GM18868 (cell line): Measurements from ENCODE around the gene ARHGEF10L.

ENCODE experiments used
- ATAC-seq: cut with Tn5 transposase; IDR thresholded peaks from one replicate; pipeline ENCODE4 v1.9.1; 2021; ENCODE audit warnings: mild to moderate bottlenecking, moderate library complexity; ENCODE audit not compliant: unreplicated experiment

The ARHGEF10L gene

DNA sequence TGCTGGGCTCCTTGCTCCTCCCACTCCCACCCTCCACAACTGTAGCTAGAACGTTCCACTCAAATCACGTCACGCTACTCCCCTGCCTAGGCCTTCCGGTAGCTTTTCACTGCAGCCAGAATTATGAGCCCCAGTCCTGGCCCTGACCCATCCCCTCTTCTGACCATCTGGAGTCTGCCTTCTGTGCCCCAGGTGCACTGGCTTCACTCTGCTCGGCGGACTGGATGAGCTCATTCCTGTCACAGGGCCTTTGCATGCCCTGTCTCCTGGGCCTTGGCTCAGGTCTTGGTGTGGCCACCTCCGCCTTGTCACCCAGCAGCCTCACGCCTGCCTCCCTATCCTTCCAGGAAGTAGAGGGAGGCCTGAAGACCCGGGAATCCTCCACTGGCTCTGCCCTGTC is 153.1 kb downstream of the ARHGEF10L start:
- ATAC-seq: no peak

DNA sequence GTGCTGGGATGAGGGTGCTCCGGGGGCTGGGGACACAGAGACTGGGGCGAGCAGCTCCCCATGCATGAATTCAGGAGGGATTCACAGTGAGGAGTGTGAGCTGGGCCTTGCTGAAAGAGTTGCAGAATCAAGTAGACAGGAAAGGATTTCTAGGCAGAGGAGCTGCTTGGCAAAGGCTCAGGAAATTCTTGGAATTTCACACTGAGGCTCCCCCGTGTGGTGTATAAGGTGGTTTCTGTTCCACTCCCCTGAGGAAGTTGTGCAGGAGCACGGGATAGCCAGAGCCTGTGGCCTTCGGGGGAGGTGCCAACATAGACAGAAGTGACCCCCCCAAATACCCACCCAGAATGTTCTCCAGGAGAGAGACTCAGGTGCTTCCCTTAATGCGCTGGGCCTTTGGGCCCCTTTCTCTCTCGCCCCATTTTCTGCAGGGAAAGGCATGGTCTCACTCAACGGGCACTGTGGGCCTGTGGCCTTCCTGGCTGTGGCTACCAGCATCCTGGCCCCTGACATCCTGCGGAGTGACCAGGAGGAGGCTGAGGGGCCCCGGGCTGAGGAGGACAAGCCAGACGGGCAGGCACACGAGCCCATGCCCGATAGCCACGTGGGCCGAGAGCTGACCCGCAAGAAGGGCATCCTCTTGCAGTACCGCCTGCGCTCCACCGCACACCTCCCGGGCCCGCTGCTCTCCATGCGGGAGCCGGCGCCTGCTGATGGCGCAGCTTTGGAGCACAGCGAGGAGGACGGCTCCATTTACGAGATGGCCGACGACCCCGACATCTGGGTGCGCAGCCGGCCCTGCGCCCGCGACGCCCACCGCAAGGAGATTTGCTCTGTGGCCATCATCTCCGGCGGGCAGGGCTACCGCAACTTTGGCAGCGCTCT is 157.2 kb downstream of the ARHGEF10L start:
- no peak for ATAC-seq

DNA sequence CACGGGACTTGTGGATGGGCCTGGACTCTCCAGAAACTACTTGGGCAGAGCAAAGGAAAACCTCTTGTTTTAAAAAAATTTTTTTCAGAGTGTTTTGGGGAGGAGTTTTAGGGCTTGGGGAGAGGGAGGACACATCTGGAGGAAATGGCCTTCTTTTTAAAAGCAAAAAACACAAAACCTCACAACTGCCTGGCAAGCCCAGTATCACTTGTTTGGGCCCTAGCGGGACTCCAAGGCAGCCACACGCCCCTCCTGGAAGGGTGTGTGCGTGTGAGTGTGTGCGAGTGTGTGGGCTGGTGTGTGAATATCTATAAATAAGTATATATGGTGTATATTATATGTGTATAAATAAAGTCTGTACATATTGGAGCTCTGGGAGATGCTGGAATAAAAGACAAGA is 158.0 kb downstream of the ARHGEF10L start:
- no peak for ATAC-seq

DNA sequence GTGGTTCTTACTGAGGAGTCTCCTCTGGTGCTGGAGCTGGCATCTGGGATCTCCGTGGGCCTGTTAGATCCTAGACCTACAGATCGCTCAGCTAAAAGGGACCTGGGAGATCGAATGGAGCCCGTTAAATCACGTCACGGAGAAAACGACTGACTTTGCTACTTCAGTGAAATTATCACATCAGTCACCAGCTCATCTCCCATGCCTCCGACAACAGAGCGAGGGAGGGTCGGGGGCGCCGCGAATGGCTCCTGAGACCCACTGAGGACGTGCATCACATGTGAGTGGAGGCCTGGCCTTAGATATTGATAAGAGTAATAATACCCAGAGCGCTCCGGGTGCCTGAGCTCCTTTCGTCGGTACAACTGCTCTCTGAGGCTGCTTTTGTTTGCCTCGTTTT is 160.1 kb downstream of the ARHGEF10L start:
- ATAC-seq: no peak

DNA sequence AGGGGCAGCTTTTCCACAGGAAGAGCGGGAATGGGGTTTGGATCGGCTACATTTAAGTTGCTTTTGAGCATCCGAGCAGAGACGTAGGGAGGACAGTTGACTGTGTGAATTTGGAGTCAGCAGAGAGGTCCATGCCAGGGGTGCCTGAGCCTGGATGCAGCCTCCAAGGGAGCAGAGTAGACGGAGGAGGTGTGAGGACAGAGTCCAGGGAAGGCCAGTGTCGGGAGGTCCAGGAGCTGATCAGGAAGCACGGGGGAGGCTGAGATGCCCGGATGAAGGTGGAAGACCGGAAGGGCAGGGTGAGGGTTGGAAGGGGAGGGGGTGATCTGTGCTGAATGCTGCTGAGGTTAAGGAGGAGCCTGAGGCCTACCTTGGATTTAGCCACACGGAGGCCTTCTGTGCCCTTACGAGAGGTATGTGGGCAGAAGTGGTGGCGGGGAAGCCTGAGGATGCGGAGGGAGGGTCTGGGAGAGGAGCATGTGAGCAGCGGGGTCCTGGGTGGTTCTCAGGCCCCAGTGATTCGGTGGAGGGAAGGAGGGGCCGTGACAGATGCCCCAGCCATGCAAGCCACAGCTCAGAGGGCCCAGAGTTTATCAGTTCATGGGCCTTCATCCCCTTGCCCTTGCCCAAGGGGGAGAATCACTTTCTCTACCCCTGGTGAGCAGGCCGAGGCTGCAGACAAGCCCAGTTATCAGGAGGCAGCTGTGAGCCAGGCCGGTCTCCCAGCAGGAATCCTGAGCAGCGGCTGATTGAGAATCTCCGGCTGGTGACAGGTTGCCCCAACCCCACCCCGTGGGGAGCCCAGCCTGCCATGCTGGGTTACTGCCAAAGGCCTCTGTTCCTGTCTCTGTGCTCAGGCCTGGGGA is 161.7 kb downstream of the ARHGEF10L start:
- no peak for ATAC-seq

DNA sequence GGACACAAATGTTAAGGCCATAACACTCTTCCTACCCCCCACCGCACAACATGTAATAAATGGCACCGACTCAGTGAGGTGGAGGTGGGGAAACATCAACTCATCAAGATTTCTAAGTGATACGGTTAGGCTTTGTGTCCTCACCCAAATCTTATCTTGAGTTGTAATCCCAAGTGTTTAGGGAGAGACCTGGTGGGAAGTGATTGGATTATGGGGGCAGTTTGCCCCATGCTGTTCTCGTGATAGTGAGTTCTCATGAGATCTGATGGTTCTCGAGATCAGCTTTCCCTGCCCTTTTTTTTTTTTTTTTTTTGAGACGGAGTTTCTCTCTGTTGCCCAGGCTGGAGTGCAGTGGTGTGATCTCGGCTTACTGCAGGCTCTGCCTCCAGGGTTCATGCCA is 164.7 kb downstream of the ARHGEF10L start:
- ATAC-seq: no peak

DNA sequence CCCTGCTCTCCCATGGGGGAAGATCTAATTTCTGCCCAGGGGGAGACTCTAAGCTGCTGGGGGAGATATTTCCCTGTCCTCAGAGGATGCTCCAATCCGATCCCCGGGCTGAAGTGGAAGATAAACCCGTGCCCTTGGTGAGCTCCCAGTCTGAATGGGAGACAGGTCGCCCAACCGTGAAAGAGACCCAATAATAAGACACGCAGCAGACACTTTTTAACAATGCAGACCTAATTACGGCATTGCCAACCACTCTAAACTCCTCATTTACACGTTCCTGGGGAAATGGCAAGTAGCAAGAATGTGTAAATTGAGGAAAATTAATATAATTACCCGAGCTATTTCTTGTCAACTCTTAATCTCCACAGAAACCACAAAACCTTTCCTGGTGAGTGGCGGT is 166.9 kb downstream of the ARHGEF10L start:
- ATAC-seq: no peak

DNA sequence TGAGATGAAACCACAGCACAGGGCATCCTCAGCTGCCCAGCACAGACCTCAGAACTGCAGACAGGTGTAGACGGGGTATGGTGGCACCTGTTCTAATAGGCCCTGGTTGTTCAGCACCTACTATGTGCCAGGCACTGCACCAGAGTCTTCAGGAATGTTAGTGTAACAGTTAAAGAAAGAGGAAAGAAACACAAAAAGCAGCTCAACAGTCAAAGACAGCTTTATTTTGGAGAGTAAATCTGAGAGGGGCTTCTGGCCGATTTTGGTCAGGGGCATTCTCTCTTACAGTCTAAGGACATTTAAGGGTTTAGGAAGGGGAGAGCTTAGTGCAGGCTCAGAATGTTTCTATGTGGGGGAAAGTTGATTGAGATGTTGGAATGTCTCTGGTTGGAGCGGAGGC is 170.5 kb downstream of the ARHGEF10L start:
- ATAC-seq: no peak

DNA sequence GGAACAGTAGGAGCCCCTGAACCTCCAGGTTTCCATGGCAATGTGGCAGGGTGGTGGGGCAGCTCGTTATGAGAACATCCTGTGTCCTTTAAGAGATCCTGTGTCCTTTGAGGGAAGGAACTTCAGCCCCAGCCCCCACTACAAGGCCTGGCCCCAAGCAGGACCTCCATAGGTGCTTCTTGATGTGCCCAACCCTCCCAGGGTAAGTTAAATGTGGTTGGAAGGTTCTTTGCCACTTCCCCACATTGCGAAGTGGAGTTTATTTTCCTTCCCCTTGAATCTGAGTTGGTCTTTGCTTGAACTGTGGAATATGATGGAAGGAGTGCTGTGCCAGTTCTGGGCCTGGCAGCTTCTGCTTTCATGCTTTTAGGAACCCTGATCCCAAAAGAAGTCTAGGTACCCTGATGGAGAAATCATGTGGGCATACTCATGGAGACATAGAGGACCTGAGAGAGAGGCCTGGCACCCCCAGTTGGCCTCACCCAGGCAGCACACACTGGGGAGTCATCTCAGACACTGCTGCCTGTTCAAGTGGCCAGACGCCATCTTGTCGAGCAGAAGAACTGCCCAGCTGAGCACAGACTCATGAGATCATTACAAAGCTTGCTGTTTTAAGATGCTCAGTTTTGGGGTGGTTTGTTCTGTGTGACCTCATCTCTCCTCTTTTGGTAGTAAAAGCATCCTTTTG is 171.5 kb downstream of the ARHGEF10L start:
- ATAC-seq: no peak

DNA sequence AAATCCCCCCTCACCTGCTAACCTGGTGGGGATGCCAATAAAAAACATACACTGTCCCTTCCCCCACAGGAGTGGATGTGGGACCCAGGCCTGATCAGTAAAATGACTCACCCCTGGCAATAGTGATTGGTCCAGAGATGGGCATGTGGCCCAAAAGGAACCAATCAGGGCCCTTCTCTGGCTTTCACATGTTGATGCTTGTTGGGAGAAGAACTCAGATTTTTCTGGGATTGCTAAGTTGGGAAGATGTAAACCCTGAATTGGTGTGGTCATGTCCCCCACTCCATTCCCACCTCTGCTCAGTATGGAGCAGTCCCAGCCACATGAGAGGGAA is 172.0 kb downstream of the ARHGEF10L start:
- ATAC-seq: no peak

DNA sequence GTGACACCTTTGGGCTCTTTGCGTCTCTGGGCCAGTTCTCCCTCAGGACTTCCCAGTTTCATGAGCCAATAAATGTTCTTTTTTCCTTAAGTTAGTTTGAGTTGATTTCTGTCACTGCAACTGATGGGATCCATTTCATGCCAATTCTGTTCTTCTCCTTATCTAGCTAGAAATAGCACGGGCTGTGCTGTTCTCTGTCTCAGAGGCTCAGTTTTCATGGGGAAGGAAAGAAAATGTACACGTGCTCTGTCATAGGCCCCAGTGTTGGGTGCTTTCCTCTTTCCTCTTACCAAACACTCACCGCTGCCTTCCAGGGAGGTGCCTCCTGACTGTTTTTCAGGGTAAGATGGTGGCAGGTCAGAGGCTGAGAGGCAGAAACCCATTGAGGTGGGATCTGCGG is 172.4 kb downstream of the ARHGEF10L start:
- ATAC-seq: no peak

DNA sequence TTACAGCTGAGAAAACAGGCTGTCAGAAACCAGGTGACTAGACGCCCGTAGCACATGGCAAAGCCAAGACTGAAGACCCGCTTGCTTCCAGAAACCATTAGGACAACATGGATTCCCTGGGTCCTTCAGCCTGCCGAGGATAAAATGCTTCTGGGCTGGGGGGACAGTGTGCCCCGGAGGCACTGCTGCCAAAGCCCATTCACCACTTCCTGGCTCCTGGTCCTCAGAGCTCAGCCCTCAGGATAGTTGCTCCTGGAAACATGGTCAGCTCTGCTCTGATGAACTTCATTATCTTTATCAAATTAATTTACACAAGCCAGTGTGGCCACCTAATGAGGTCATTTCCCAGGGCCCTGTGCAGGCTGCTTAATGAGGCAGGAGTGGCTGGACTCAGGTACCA is 174.5 kb downstream of the ARHGEF10L start:
- ATAC-seq: no peak

DNA sequence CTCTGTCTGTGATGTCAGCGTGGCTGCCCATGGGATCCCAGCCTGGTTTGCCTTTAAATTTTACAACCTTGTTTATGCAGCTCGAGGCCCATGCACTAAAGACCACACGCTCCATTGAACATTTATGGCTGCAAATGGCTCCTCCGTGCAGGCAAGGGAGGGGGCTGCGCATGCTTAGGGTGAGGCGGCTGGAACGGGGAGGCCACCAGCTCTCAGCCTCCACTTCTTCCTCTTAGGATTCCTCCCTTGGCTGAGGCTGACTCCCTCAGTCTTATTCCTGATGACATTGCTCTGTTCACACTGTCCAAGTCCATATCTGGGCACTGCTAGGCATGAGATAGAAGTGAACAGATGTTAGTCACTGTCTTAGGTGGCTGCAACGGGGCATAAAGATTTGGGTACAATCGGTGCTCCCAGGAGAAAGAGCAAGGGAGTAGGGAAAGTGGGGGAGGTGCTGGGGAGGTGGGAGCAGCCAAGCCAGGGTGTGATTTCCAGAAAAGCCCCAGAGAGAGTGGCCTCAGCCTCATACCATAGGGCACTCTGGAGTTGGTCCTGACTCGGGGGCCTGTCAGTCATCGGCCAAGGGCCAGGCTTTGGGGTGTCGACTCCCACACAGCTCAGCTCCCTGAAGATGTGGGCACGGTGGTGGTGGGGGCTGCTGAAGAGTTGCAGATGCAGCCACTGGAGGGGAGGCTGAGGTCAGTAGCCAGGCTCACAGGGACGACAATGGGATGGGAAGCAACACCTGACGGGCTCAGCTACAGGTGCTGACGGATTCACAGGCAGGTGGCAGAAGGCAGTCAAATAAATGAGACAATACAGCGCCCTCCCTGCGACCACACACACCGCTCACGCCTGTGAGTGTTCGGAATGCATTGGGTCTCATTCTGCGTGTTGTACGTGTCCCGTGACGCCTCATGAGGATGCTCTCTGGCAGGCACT is 178.4 kb downstream of the ARHGEF10L start:
- no peak for ATAC-seq

DNA sequence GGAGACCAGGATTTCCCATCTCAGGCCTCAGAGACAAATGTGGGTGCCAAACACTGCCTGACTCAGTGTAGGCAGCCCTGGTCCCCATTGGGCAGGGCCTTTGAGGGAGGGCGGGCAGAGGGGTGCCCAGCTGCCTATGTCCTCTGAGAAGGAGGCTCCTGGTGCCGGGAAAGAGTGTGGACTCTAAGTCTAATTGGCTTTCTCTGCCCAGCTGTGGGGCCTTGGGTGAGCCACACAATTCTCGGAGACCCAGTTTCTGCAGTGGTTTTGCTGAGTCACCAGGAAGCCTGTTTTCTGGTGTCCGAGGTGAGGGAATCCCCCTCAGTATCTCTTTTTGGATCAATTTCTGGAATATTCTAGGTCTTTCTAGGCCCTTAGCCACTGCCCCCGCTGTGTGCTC is 180.4 kb downstream of the ARHGEF10L start:
- no peak for ATAC-seq

DNA sequence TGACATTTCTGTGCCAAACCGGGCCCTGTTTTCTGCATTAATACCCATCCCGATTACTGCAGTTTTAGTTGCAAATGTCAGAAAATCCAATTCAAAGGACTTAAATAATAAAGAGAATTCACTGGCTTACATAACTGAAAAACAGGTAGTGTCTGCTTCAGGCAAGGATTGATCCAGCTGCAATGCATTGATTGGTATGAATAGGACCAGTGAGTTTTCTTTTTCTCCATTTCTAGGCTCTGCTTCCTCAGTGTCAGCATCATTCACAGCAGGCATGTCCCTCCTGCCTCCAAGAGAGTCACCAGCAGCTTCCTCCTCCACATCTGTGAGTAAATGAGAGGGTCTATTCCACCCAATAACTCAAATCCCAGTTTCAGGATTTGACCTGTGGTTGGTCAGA is 181.9 kb downstream of the ARHGEF10L start:
- no peak for ATAC-seq

DNA sequence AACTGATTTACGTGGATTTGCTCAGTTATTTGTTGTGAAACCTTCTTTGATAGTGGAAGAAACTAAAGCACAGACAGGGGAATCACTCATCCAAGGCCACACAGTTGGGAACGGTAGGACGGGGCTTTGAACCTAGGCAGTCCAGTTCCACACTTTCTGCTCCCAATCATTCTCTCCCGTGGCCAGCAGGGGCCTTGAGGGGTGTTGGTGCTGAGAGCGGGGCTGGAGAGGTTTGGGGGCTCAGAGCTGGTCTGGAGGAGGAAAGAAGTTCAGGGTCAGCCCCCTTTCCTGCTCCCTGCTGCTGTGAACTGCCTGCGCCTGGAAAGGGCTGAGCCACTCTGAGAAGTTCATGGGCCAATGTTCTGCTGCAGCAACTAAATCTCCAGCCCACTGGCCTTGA is 184.2 kb downstream of the ARHGEF10L start:
- no peak for ATAC-seq

DNA sequence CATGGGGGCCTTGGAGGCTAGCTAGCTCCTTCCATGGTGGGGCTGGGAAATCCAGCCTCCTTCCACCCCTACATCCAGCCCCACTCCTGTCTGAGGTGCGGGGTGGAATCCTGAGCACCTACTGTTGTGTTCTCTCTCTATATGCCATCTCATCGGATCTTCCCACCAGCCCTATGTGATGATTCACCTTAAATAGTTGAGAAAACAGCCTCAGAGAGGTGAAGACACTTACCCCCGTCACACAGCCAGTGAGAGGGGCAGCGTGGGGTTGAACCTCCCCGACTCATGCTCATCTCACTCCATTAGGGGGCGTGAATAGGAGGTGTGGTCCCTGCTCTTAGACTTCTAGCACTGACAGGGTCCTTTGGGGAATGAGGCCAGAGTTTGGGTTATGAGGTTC is 184.7 kb downstream of the ARHGEF10L start:
- no peak for ATAC-seq

DNA sequence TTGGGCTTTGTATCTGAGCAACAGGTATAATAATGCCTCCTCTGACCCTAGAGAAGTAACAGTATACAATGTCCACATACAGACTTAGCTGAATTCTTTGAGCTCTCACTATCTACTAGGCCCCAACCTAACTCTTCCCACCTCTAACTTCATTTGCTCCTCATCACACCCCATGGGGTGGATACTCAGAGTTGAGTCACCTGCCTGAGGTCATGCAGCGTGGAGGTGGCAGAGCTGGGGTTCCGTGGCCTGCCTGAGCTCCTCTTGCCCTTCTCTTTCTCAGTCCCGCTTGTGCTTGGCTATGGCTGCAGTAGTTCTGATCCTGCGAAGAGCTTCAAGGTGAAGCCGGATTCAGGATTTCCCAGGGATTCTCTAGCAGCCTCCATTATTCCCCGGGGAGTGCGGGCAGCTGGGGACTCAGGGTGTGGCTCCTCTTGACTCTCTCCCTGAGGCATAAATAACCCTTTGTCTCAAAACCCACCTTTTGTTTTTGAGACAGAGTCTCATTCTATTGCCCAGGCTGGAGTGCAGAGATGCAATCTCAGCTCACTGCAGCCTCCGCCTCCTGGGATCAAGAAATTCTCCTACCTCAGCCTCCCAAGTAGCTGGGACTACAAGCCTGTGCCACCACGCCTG is 185.7 kb downstream of the ARHGEF10L start:
- ATAC-seq: no peak

DNA sequence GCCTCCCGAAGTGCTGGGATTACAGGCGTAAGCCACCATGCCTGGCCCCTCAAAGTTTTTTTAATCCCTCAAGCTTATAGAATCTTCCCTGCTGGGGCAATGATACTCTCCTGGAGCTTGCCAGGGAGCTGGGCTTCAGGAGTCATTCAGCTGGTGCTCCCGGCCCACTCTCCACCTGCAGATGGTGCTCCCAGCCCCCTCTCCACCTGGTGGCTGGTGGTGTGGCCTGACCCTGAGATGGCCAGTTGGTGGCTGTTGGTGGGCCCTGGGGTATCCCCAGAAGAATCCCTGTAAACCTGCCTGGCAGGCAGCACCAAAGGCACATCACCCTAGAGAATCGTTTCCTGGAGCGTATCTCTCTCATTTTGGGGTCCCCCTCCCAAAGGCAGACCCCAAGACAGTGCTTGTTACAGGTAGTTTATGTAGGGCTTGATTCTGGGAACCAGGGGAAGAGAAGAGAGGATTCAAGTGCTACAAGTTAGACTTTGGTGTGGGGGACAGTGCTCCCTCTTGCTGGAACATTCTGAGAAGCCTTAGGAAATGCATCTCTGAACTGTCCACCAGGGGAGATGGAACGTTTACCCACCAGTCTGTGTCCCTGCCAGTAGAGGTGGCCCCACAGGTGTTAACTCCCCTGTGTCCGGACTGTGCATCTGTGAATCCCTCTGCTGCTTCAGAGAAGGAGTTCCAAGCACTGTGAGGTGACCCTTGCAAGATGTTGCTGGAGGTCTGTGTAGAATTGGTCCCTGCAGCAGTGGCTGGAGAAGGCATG is 186.5 kb downstream of the ARHGEF10L start:
- ATAC-seq: no peak
